Subcutaneous adipose tissue (tissue), 4 donors: ENCODE measurements around the gene MATN4. TPM values are rescaled to one million over a fixed set of nuclear protein-coding genes. Genes with fewer than 3 reads are reported as not detected.

ENCODE experiments used
- total RNA-seq, 4 donors: library from RNA; depleted of rRNA; stranded (reverse); fragments of >200 nt; gene quantifications; one replicate each; pipeline ENCODE4 v1.1.0, GENCODE V29; 2016
- TF ChIP-seq, protein P1 (sequence below): fragments of 450-650 bp; IDR thresholded peaks from one replicate; pipeline ENCODE4 v1.5.1; 2016; ENCODE audit warnings: low read depth, mild to moderate bottlenecking, control low read depth, antibody characterized with exemption, moderate library complexity

Gene MATN4
- total RNA-seq, 4 donors from 2014 or later: 0.34 to 0.44 TPM; not detected in 2

DNA sequence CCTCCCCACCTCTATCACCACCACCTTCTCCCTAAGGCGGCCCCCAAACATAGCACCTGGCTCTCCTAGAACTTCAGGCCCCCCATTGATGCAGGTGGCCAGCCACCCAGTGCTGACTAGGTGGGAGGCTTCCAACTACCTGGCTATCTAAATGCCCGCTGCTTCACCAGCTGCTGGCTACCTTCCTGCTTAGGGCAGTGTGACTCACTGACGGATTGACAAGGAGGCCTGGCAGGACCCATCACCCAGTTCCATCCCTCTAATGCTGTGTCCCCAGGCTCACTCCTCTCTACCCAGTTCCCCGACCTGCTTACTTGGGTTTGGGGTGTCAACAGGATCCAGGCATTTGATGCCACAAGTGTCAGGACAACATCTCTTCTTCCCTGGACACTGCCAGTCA is 54.8 kb downstream of the MATN4 start:
- TF ChIP-seq, protein P1, sequence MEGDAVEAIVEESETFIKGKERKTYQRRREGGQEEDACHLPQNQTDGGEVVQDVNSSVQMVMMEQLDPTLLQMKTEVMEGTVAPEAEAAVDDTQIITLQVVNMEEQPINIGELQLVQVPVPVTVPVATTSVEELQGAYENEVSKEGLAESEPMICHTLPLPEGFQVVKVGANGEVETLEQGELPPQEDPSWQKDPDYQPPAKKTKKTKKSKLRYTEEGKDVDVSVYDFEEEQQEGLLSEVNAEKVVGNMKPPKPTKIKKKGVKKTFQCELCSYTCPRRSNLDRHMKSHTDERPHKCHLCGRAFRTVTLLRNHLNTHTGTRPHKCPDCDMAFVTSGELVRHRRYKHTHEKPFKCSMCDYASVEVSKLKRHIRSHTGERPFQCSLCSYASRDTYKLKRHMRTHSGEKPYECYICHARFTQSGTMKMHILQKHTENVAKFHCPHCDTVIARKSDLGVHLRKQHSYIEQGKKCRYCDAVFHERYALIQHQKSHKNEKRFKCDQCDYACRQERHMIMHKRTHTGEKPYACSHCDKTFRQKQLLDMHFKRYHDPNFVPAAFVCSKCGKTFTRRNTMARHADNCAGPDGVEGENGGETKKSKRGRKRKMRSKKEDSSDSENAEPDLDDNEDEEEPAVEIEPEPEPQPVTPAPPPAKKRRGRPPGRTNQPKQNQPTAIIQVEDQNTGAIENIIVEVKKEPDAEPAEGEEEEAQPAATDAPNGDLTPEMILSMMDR: no peak

DNA sequence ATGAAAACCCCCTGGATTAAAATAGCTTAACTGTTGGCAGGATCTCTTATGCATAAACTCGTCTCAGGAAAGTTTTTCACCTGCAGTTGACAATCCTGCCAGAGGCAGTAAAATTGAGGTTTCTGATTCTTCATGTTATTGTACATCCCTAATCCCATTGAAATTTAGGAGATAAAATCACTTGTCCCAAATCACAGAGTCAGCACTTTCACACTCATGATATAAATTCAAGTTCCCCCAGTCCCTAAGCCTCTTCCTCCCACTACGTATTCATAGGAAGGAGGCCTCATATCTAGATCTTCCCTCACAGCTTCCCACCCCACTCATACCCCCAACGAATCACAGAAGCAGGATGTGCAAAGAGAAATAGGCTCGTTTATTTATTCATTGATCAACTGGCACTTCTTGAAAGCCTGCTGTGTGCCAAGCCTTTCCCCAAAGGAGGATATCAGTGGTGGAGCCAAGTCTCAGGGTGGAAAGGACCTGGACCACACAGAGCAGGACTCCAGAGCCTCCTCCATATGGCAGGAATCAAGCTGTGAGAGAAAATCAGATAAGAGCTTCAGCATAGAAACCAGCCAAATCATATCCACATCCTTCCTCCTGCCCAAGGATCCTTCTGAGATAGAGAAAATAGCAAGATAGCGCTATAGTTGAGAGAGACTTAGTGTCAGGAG is 56.1 kb downstream of the MATN4 start:
- TF ChIP-seq, protein P1: no peak

DNA sequence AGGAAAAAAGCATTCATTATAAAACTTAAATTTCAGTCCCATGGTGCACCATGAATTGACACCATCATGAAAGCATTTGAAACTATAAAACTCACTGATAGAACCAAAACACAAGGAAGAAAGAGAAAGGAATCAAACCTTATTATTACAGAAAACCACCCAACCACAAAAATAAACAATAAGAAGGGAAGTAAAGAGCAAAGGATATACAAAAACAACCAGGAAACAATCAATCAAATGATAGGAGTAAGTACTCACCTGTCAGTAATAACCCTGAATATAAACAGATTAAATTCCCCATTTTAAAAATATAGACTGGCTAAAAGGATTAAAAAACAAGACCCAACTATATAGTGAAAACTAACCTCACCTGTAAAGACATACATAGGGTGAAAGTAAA is 59.5 kb downstream of the MATN4 start:
- TF ChIP-seq, protein P1: no peak

DNA sequence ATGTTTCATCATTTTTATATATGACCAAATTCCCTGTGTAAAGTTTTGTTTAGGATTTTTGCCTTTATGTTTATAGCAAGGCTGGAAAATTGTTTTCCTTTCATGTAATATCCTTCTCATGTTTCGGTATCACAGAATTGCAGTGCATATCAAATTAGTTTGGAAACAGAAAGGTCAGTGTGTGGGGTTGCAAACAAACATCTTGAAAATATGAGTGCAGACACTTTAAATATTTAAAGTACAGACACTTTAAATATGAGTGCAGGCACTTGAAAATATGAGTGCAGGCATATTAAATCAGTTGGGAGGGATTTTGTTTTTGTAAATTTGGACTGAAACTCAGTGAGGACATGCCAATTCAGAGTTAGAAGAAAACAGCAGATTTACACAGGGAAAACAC is 60.2 kb downstream of the MATN4 start:
- TF ChIP-seq, protein P1: no peak

DNA sequence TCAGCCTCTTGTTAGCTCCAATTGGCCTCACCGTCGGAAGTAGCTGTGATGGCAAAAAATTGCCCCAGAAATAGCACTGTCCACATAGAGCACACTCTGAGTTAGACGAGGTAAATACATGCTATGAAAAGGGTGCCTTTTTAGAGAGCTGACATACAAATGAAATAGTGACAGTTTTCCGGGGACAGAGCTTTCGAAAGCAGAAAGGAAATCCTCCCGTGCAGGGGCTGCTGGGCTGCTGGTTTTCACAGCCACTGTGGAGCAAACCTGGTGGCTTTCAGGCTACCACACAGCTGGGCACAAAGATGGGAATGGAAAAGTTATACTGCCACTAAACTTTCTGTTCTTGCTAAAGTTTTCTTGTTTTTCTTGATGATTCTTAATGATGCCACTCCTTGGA is 62.0 kb downstream of the MATN4 start:
- TF ChIP-seq, protein P1: no peak

Other genes with a start within 250 kb of the MATN4 start
- gene KCNS1, start 207.2 kb downstream of the MATN4 start, total RNA-seq: not detected
- not detected for gene WFDC5, start 193.1 kb downstream of the MATN4 start, total RNA-seq
- gene WFDC12, start 183.8 kb downstream of the MATN4 start, total RNA-seq: not detected
- gene PI3, start 133.4 kb downstream of the MATN4 start, total RNA-seq: not detected
- gene SEMG1, start 101.3 kb downstream of the MATN4 start, total RNA-seq: not detected
- gene SEMG2, start 86.9 kb downstream of the MATN4 start, total RNA-seq: not detected
- gene SLPI, start 53.7 kb downstream of the MATN4 start, total RNA-seq: 10 to 100 TPM in 3 of 4 donors, 1 to 10 TPM in 1; 7.0 to 52.3 (median 22.9) TPM
- gene RBPJL, start 1.5 kb downstream of the MATN4 start, total RNA-seq: not detected
- 10 to 100 TPM; 37.4 to 65.4 (median 40.9) TPM for gene SDC4, start 40.1 kb upstream of the MATN4 start, total RNA-seq
- gene SYS1, start 54.9 kb upstream of the MATN4 start, total RNA-seq: 10 to 100 TPM; 24.3 to 34.8 (median 31.4) TPM
- gene TP53TG5, start 70.0 kb upstream of the MATN4 start, total RNA-seq: under 1 TPM in 1 of 4 donors, not detected in 3; 0.57 TPM
- 10 to 100 TPM; 20.5 to 42.3 (median 24.3) TPM for gene DBNDD2, start 100.0 kb upstream of the MATN4 start, total RNA-seq
- gene PIGT, start 107.8 kb upstream of the MATN4 start, total RNA-seq: 10 to 100 TPM; 49.5 to 94.0 (median 79.9) TPM
- 1 to 10 TPM in 1 of 4 donors, not detected in 3; 2.6 TPM for gene WFDC2, start 161.5 kb upstream of the MATN4 start, total RNA-seq
- gene SPINT3, start 207.3 kb upstream of the MATN4 start, total RNA-seq: not detected
- not detected for gene WFDC6, start 231.2 kb upstream of the MATN4 start, total RNA-seq
- gene EPPIN, start 239.1 kb upstream of the MATN4 start, total RNA-seq: not detected